GM12891 (cell line): ENCODE measurements around the gene TBC1D10B.

Experiments used
- DNase-seq: peaks from one replicate; pipeline ENCODE4 v3.0.0; 2011; ENCODE audit warnings: low spot score; ENCODE audit not compliant: insufficient read length
- FAIRE-seq: peaks from 2 replicates; lab custom pipeline; 2011; peaks lifted over from hg19 to GRCh38; lab: Jason Lieb, UNC
- PAX5 ChIP-seq: IDR thresholded peaks from 2 replicates; pipeline ENCODE4 v1.6.1; 2011; ENCODE audit warnings: low read length, moderate library complexity, mild to moderate bottlenecking; ENCODE audit not compliant: insufficient read depth, severe bottlenecking
- POLR2A ChIP-seq: IDR thresholded peaks from 2 replicates; pipeline ENCODE4 v1.6.1; 2011; ENCODE audit warnings: low read depth, low read length, control low read depth
- POLR2AphosphoS5 ChIP-seq: IDR thresholded peaks from 2 replicates; pipeline ENCODE4 v1.6.1; 2011; ENCODE audit warnings: low read depth, low read length, control low read depth
- POU2F2 ChIP-seq: IDR thresholded peaks from 2 replicates; pipeline ENCODE4 v1.6.1; 2011; ENCODE audit warnings: low read depth, mild to moderate bottlenecking, control low read depth, low read length, moderate library complexity
- SPI1 ChIP-seq: IDR thresholded peaks from 2 replicates; pipeline ENCODE4 v1.6.1; 2011; ENCODE audit warnings: low read depth, low read length, control low read depth
- TAF1 ChIP-seq: IDR thresholded peaks from 2 replicates; pipeline ENCODE4 v1.6.1; 2011; ENCODE audit warnings: low read depth, low read length, control low read depth

Gene TBC1D10B

GRCh38 chr16:30365200-30365599 lies 5.1 kb downstream of the TBC1D10B start:
- no peak for FAIRE-seq
- DNase-seq = no peak
- TF ChIP-seq PAX5 (no peak), TAF1 (no peak), SPI1 (no peak), POLR2AphosphoS5 (no peak), POLR2A (no peak), POU2F2 (no peak)

GRCh38 chr16:30361180-30361579 lies 9.1 kb downstream of the TBC1D10B start:
- FAIRE-seq (no peak), DNase-seq (no peak)
- TF ChIP-seq PAX5 (no peak), POLR2A (no peak), POLR2AphosphoS5 (no peak), SPI1 (no peak), POU2F2 (no peak), TAF1 (no peak)

DNA sequence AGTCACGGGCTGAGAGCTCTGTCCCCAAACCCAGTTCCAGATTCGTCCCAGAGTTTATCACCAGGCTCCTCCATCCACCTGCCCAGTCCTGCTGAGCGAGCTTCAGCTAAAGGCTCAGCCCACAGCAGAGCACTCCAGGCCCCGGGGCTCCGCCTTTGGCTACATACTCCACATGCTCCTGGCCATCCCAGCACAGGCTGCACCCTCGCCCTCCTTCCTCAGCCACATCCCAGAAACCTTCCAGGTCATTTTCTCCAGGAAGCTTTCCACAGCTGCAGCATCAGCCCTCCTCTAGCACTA lies 10.5 kb downstream of the TBC1D10B start:
- TF ChIP-seq PAX5 (no peak), POLR2A (no peak), SPI1 (no peak), TAF1 (no peak), POU2F2 (no peak), POLR2AphosphoS5 (no peak)
- no peak for FAIRE-seq
- DNase-seq = no peak

GRCh38 chr16:30358990-30359870 lies 11.1 kb downstream of the TBC1D10B start:
- DNase-seq (no peak), FAIRE-seq (no peak)
- no peak for TF ChIP-seq POU2F2
- TF ChIP-seq PAX5 = no peak

DNA sequence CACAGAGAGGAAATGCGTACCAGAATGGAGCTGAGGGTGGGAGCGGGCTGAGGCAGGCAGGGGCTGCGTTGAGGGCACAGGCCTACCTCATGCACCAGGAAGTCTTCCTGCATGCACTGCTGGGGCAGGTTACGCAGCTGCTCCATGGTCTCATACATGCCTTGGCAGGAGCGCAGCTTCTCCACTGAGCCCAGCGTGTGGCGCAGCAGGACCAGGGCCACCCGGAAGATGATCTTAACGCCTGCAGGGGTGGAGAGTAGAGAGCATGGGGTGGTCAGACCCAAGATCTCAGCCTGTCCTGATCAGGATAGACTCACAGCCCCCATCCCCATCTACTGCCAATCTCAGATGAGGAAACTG lies 11.7 kb downstream of the TBC1D10B start:
- FAIRE-seq (no peak), DNase-seq (no peak)
- TF ChIP-seq SPI1 = no peak
- no peak for TF ChIP-seq POLR2A
- TF ChIP-seq POU2F2 = no peak

GRCh38 chr16:30357715-30358576 lies 12.3 kb downstream of the TBC1D10B start:
- no peak for DNase-seq
- FAIRE-seq = no peak
- no peak for TF ChIP-seq POLR2A
- TF ChIP-seq POU2F2 = no peak
- TF ChIP-seq SPI1 = no peak
- TF ChIP-seq POLR2AphosphoS5 = no peak
- no peak for TF ChIP-seq TAF1
- TF ChIP-seq PAX5 = no peak

- FAIRE-seq (no peak), DNase-seq (no peak)
- no peak for TF ChIP-seq TAF1
- TF ChIP-seq PAX5 = no peak
- TF ChIP-seq SPI1 = no peak
- TF ChIP-seq POU2F2 = no peak
- TF ChIP-seq POLR2AphosphoS5 = no peak
Observed at GRCh38 chr16:30357085-30357714, 13.1 kb downstream of the TBC1D10B start.

GRCh38 chr16:30356401-30357084 lies 13.8 kb downstream of the TBC1D10B start:
- TF ChIP-seq PAX5 = no peak
- DNase-seq (no peak), FAIRE-seq (no peak)

- TF ChIP-seq SPI1 = no peak
- no peak for TF ChIP-seq POU2F2
- no peak for TF ChIP-seq PAX5
- TF ChIP-seq TAF1 = no peak
- TF ChIP-seq POLR2A = no peak
- no peak for TF ChIP-seq POLR2AphosphoS5
- DNase-seq (no peak), FAIRE-seq (peak; percentile 31)
Observed at GRCh38 chr16:30355954-30356308, 14.4 kb downstream of the TBC1D10B start.
